Breast epithelium (tissue), 3 donors: Measurements from ENCODE around the gene ADCY2.

Source experiments
- CTCF ChIP-seq, 3 donors: fragments of 450-650 bp; IDR thresholded peaks; one replicate each; pipeline ENCODE4 v1.5.1; 2016 to 2017; ENCODE audit warnings: antibody characterized with exemption in 3 of 3, mild to moderate bottlenecking in 3 of 3, moderate library complexity in 3 of 3
- POLR2A ChIP-seq: fragments of 450-650 bp; IDR thresholded peaks from one replicate; pipeline ENCODE4 v1.6.1; 2016; ENCODE audit warnings: antibody characterized with exemption, mild to moderate bottlenecking, moderate library complexity

GRCh38 chr5:7500256-7500655 lies 104.3 kb downstream of the ADCY2 start:
- no peak for TF ChIP-seq POLR2A
- TF ChIP-seq CTCF (IDR thresholded peaks at IDR 0.05), result no peak
